ENCODE results near the gene RBAK. TPM values are rescaled to one million over a fixed set of nuclear protein-coding genes. Genes with fewer than 3 reads are reported as not detected.
A peak's percentile ranks its signal among the peaks of the same experiment; 100 is the strongest.
"Not testable (repeated sequence)": the region's sequence is repeated elsewhere in the genome, so short reads cannot be mapped to it uniquely, and the experiment has no call there.

Gene RBAK
- total RNA-seq, 1 donor from 2014 or later, result 24.5 TPM

GRCh38 chr7:5083311-5083711 lies 37.7 kb downstream of the RBAK start:
- Histone ChIP-seq H2AFZ (replicated peaks) (no peak overlapping the region), H3K9ac (no peak overlapping the region), H3K27ac (no peak overlapping the region), H3K4me2 (no peak overlapping the region), H3K27me3 (peaks cover 29% of the 10 kb centered on the region), H4K20me1 (ENCODE audit: low read depth) (no peaks in the 10 kb centered on the region), H3K36me3 (no peaks in the 10 kb centered on the region), H3K4me3 (no peak overlapping the region), H3K79me2 (ENCODE audit: low read depth) (no peaks in the 10 kb centered on the region), H3K4me1 (no peaks in the 10 kb centered on the region), H3K9me3 (ENCODE audit: low read depth) (no peaks in the 10 kb centered on the region), H3F3A (ENCODE audit: low read depth) (no peaks in the 10 kb centered on the region)
- H3K4me1 Mint-ChIP-seq, result no peaks in the 10 kb centered on the region
- H3K4me3 Mint-ChIP-seq, result no peak overlapping the region
- no peak for DNase-seq (ENCODE audit: low spot score)
- no peak overlapping the region for H3K27ac Mint-ChIP-seq
- no peak for TF ChIP-seq EZH2 (IDR thresholded peaks at IDR 0.05)
- TF ChIP-seq EZH2phosphoT487 (IDR thresholded peaks at IDR 0.05), result no peak
- no peak for TF ChIP-seq CTCF (IDR thresholded peaks at IDR 0.05)
- no peaks in the 10 kb centered on the region for H3K36me3 Mint-ChIP-seq
- no peaks in the 10 kb centered on the region for H3K9me3 Mint-ChIP-seq
- peaks cover 17% of the 10 kb centered on the region for H3K27me3 Mint-ChIP-seq (ENCODE audit: insufficient read depth, low read depth)

GRCh38 chr7:5086256-5086655 lies 40.6 kb downstream of the RBAK start:
- peak overlapping the region; percentile 10 for H3K4me3 Mint-ChIP-seq
- Histone ChIP-seq H3K9me3 (ENCODE audit: low read depth) (no peaks in the 10 kb centered on the region), H3K79me2 (ENCODE audit: low read depth) (no peaks in the 10 kb centered on the region), H3K4me1 (no peaks in the 10 kb centered on the region), H3K4me2 (no peak overlapping the region), H3K27ac (no peak overlapping the region), H3K27me3 (peaks cover 29% of the 10 kb centered on the region), H4K20me1 (ENCODE audit: low read depth) (no peaks in the 10 kb centered on the region), H3K9ac (no peak overlapping the region), H3K4me3 (no peak overlapping the region), H2AFZ (replicated peaks) (no peak overlapping the region), H3F3A (ENCODE audit: low read depth) (no peaks in the 10 kb centered on the region), H3K36me3 (no peaks in the 10 kb centered on the region)
- H3K9me3 Mint-ChIP-seq, result no peaks in the 10 kb centered on the region
- H3K27me3 Mint-ChIP-seq (ENCODE audit: insufficient read depth, low read depth), result peaks cover 17% of the 10 kb centered on the region
- H3K36me3 Mint-ChIP-seq, result no peaks in the 10 kb centered on the region
- TF ChIP-seq EZH2phosphoT487 (IDR thresholded peaks at IDR 0.05) (no peak), EZH2 (IDR thresholded peaks at IDR 0.05) (no peak), CTCF (IDR thresholded peaks at IDR 0.05) (no peak)
- H3K4me1 Mint-ChIP-seq, result no peaks in the 10 kb centered on the region
- no peak overlapping the region for H3K27ac Mint-ChIP-seq
- DNase-seq (ENCODE audit: low spot score), result no peak

GRCh38 chr7:5088228-5088833 lies 42.7 kb downstream of the RBAK start:
- H3K36me3 ChIP-seq; H2AFZ ChIP-seq (replicated peaks); H3K4me1 ChIP-seq; H3F3A ChIP-seq (ENCODE audit: low read depth); H3K9ac ChIP-seq; H3K27ac ChIP-seq; H3K4me1 Mint-ChIP-seq; H3K9me3 Mint-ChIP-seq; H4K20me1 ChIP-seq (ENCODE audit: low read depth); H3K27ac Mint-ChIP-seq; H3K4me3 ChIP-seq; H3K36me3 Mint-ChIP-seq; H3K9me3 ChIP-seq (ENCODE audit: low read depth); H3K79me2 ChIP-seq (ENCODE audit: low read depth); H3K4me3 Mint-ChIP-seq; H3K4me2 ChIP-seq: not testable (repeated sequence)
- DNase-seq (ENCODE audit: low spot score), result peak; percentile 8
- H3K27me3 Mint-ChIP-seq (ENCODE audit: insufficient read depth, low read depth), result peaks cover 14% of the 10 kb centered on the region
- H3K27me3 ChIP-seq, result peaks cover 29% of the 10 kb centered on the region

- Mint-ChIP-seq H3K9me3 (peaks cover 13% of the 10 kb centered on the region), H3K27ac (no peak overlapping the region)
Observed at GRCh38 chr7:5088906-5089305, 43.2 kb downstream of the RBAK start.

More at GRCh38 chr7:5088906-5089305, 43.2 kb downstream of the RBAK start:
- Histone ChIP-seq H2AFZ (replicated peaks) (peak overlapping the region; percentile 63), H4K20me1 (ENCODE audit: low read depth) (no peaks in the 10 kb centered on the region), H3K27me3 (peaks cover 29% of the 10 kb centered on the region), H3K4me2 (no peak overlapping the region), H3K4me3 (no peak overlapping the region), H3K9ac (no peak overlapping the region), H3K4me1 (no peaks in the 10 kb centered on the region), H3K27ac (no peak overlapping the region), H3K9me3 (ENCODE audit: low read depth) (peaks cover 2% of the 10 kb centered on the region), H3F3A (ENCODE audit: low read depth) (no peaks in the 10 kb centered on the region), H3K36me3 (no peaks in the 10 kb centered on the region), H3K79me2 (ENCODE audit: low read depth) (no peaks in the 10 kb centered on the region)
- peaks cover 1% of the 10 kb centered on the region for H3K36me3 Mint-ChIP-seq
- H3K4me1 Mint-ChIP-seq, result no peaks in the 10 kb centered on the region
- peaks cover 10% of the 10 kb centered on the region for H3K27me3 Mint-ChIP-seq (ENCODE audit: insufficient read depth, low read depth)
- no peak overlapping the region for H3K4me3 Mint-ChIP-seq
- DNase-seq (ENCODE audit: low spot score), result no peak
- TF ChIP-seq EZH2 (IDR thresholded peaks at IDR 0.05), result no peak
- TF ChIP-seq CTCF (IDR thresholded peaks at IDR 0.05), result no peak
- TF ChIP-seq EZH2phosphoT487 (IDR thresholded peaks at IDR 0.05), result no peak

Data from neural progenitor cell (in vitro differentiated cells).